HG03095 (cell line): ENCODE measurements around the gene MAGEB4.
"Not testable (repeated sequence)": the region's sequence is repeated elsewhere in the genome, so short reads cannot be mapped to it uniquely, and the experiment has no call there.

Source experiments
- ATAC-seq: cut with Tn5 transposase; IDR thresholded peaks from one replicate; pipeline ENCODE4 v1.9.1; 2021; ENCODE audit warnings: moderate library complexity; ENCODE audit not compliant: unreplicated experiment

Gene MAGEB4

GRCh38 chrX:30241724-30242415, at the start of gene MAGEB4:
TSS of gene MAGEB4 (plus strand) at chrX:30242000. CDS start at chrX:30242136, 136 bp downstream.
- no peak for ATAC-seq

GRCh38 chrX:30193910-30194309, 47.9 kb upstream of the MAGEB4 start:
- ATAC-seq: not testable (repeated sequence)

GRCh38 chrX:30196322-30196721, 45.5 kb upstream of the MAGEB4 start:
- no peak for ATAC-seq

- no peak for ATAC-seq
Observed at GRCh38 chrX:30212172-30212571, 29.6 kb upstream of the MAGEB4 start.

GRCh38 chrX:30215357-30215843, 26.4 kb upstream of the MAGEB4 start, which contains the start of gene MAGEB2:
TSS of gene MAGEB2 (plus strand) at chrX:30215563. CDS start at chrX:30218581, 3,018 bp downstream.
- ATAC-seq: no peak

- no peak for ATAC-seq
Observed at GRCh38 chrX:30217465-30217864, 24.3 kb upstream of the MAGEB4 start.

- no peak for ATAC-seq
Observed at GRCh38 chrX:30219372-30219771, 22.4 kb upstream of the MAGEB4 start.

GRCh38 chrX:30220661-30221060, 21.1 kb upstream of the MAGEB4 start:
- no peak for ATAC-seq

GRCh38 chrX:30224536-30224935, 17.3 kb upstream of the MAGEB4 start:
- ATAC-seq: no peak

- no peak for ATAC-seq
Observed at GRCh38 chrX:30228526-30228925, 13.3 kb upstream of the MAGEB4 start.

GRCh38 chrX:30230395-30230794, 11.4 kb upstream of the MAGEB4 start, which contains the start of gene MAGEB3:
TSS of gene MAGEB3 (plus strand) at chrX:30230657. CDS start at chrX:30235925, 5,268 bp downstream.
- ATAC-seq: no peak

GRCh38 chrX:30246769-30247489, 5.1 kb downstream of the MAGEB4 start, which contains the start of gene MAGEB1:
TSS of gene MAGEB1 (plus strand) at chrX:30247146. CDS start at chrX:30250494, 3,348 bp downstream.
- ATAC-seq: no peak

GRCh38 chrX:30248854-30249253, 7.1 kb downstream of the MAGEB4 start:
- peak; percentile 56 for ATAC-seq

GRCh38 chrX:30253257-30253656, 11.5 kb downstream of the MAGEB4 start:
- ATAC-seq: peak; percentile 53

GRCh38 chrX:30259927-30260326, 18.1 kb downstream of the MAGEB4 start:
- ATAC-seq: no peak

- ATAC-seq: no peak
Observed at GRCh38 chrX:30261012-30261411, 19.2 kb downstream of the MAGEB4 start.

GRCh38 chrX:30262763-30263162, 21.0 kb downstream of the MAGEB4 start:
- ATAC-seq: no peak

- no peak for ATAC-seq
Observed at GRCh38 chrX:30270639-30271038, 28.8 kb downstream of the MAGEB4 start.

- ATAC-seq: no peak
Observed at GRCh38 chrX:30275498-30275897, 33.7 kb downstream of the MAGEB4 start.

GRCh38 chrX:30278365-30278764, 36.6 kb downstream of the MAGEB4 start:
- ATAC-seq: no peak

- ATAC-seq: no peak
Observed at GRCh38 chrX:30280428-30280827, 38.6 kb downstream of the MAGEB4 start.

- ATAC-seq: no peak
Observed at GRCh38 chrX:30282527-30282926, 40.7 kb downstream of the MAGEB4 start.
